ENCODE results near the gene APLP1. TPM values are rescaled to one million over a fixed set of nuclear protein-coding genes. Genes with fewer than 3 reads are reported as not detected.
"Not testable (repeated sequence)": the region's sequence is repeated elsewhere in the genome, so short reads cannot be mapped to it uniquely, and the experiment has no call there.

The APLP1 gene
- total RNA-seq (2.5 TPM), polyA plus RNA-seq (3.3 TPM)
- long read RNA-seq, donor 1 = 0 reads
- long read RNA-seq, donor 2 = 0 reads
- long read RNA-seq, donor 3 = 0 reads
- long read RNA-seq, donor 4, partial matches to known transcripts = 0 of 1 reads
- long read RNA-seq, donor 4, other reads (novel, unspliced or antisense) = 0 of 1 reads
- long read RNA-seq, donor 5, partial matches to known transcripts = 176 of 248 reads
- long read RNA-seq, donor 5, other reads (novel, unspliced or antisense) = 72 of 248 reads
- long read RNA-seq, donor 6 = 0 reads
- long read RNA-seq, donor 7 = 0 reads
- long read RNA-seq, donor 8 = 0 reads
- long read RNA-seq, donor 9, partial matches to known transcripts = 0 of 1 reads
- long read RNA-seq, donor 9, other reads (novel, unspliced or antisense) = 0 of 1 reads
- long read RNA-seq, donor 10, partial matches to known transcripts = 0 of 1 reads
- long read RNA-seq, donor 10, other reads (novel, unspliced or antisense) = 0 of 1 reads

DNA sequence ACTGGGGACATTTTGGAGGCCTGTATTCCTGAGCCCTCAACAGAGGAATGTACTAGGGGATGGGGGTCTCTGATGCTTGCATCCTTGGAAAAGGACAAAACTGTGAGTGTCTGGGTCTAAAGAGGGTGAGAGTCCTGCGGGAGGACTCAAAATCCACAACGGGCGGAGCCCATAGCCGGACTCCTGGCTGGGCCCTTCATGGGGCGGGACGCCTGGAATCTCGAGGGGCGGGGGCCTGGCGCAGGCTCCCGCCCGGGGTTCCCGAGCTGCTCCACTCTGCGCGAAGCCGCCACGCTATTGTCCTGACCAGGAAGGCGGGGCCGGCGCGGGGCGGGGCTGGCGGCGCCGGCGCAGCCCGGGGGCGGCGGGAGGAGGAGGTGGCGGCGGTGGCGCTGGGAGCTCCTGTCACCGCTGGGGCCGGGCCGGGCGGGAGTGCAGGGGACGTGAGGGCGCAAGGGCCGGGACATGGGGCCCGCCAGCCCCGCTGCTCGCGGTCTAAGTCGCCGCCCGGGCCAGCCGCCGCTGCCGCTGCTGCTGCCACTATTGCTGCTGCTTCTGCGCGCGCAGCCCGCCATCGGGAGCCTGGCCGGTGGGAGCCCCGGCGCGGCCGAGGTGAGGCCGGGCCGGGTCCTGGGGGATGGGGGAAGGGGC is at the start of gene APLP1:
APLP1 (plus strand) TSS at position 403 of the 651 bp plus-strand sequence; CDS start at position 466, 63 bp downstream.
- peaks cover 6 to 12% of the 10 kb centered on the region in 2 donors for H3K4me1 ChIP-seq (ENCODE audit: control insufficient read depth in 2 of 2, insufficient read depth in 2 of 2, low read length in 2 of 2)
- no peaks in the 10 kb centered on the region for H3K9me3 ChIP-seq (ENCODE audit: control insufficient read depth in 2 of 2, insufficient read depth in 1 of 2, low read length in 1 of 2)
- H3K36me3 ChIP-seq (ENCODE audit: control insufficient read depth in 2 of 2, insufficient read depth in 2 of 2, low read length in 1 of 2) = no peaks in the 10 kb centered on the region
- H3K27me3 ChIP-seq (ENCODE audit: control insufficient read depth in 2 of 2, insufficient read depth in 1 of 2, low read length in 1 of 2) = peaks cover 26 to 69% of the 10 kb centered on the region in 2 donors
- peak within 1 kb of the TSS in 1 of 2 donors; percentile 42 for H3K4me3 ChIP-seq (ENCODE audit: low read length in 2 of 2)
- no peak within 1 kb of the TSS for H3K27ac ChIP-seq (ENCODE audit: low read depth in 1 of 2, low read length in 1 of 2)
- 2% methylated on average over 60 of the region's 60 CpGs for WGBS
- peak in 1 of 9 donors; percentile 37 for DNase-seq (ENCODE audit: low read depth in 6 of 9, low spot score in 9 of 9)

DNA sequence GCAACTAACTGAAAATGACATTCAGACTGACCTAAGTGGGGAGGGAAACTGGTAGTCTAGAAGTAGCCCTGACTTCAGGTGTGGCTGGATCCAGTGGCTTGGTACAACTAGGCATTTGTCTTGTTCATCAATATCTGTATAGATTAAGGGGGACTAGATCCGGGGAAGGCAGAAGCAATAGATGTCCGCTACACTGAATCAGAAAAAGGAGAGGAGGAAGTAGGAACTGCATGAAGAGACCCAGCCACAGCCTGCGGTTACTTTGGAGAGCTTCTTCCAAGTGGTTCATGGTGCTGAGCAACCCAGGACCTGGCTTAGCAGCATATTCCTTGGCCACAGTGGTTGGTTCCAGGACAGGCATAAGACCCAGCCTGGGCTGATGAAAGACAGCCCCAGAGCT is 45.8 kb upstream of the APLP1 start:
- no peaks in the 10 kb centered on the region for H3K9me3 ChIP-seq (ENCODE audit: control insufficient read depth in 2 of 2, insufficient read depth in 1 of 2, low read length in 1 of 2)
- no peak overlapping the region for H3K27ac ChIP-seq (ENCODE audit: low read depth in 1 of 2, low read length in 1 of 2)
- no peaks in the 10 kb centered on the region for H3K27me3 ChIP-seq (ENCODE audit: control insufficient read depth in 2 of 2, insufficient read depth in 1 of 2, low read length in 1 of 2)
- 64% methylated on average over 3 of the region's 3 CpGs for WGBS
- DNase-seq (ENCODE audit: low read depth in 6 of 9, low spot score in 9 of 9) = no peak
- H3K4me1 ChIP-seq (ENCODE audit: control insufficient read depth in 2 of 2, insufficient read depth in 2 of 2, low read length in 2 of 2) = no peaks in the 10 kb centered on the region
- no peaks in the 10 kb centered on the region for H3K36me3 ChIP-seq (ENCODE audit: control insufficient read depth in 2 of 2, insufficient read depth in 2 of 2, low read length in 1 of 2)
- H3K4me3 ChIP-seq (ENCODE audit: low read length in 2 of 2) = no peak overlapping the region

DNA sequence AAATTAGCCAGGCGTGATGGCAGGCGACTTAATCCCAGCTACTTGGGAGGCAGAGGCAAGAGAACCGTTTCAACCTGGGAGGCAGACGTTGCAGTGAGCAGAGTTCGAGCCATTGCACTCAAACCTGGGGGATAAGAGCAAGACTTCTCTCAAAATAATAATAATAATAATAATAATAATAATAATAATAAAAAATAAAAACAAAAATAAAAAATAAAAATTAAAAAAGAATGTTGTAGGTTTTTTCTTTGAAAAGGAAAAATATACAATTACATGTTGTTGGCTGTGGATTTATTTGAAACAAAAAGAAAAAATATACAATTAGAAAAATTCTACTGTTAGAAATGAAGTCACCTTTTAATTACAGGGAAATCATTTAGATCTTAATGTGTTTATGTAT is 44.2 kb upstream of the APLP1 start:
- no peak overlapping the region for H3K4me3 ChIP-seq (ENCODE audit: low read length in 2 of 2)
- no peak overlapping the region for H3K27ac ChIP-seq (ENCODE audit: low read depth in 1 of 2, low read length in 1 of 2)
- H3K9me3 ChIP-seq (ENCODE audit: control insufficient read depth in 2 of 2, insufficient read depth in 1 of 2, low read length in 1 of 2) = no peaks in the 10 kb centered on the region
- H3K27me3 ChIP-seq (ENCODE audit: control insufficient read depth in 2 of 2, insufficient read depth in 1 of 2, low read length in 1 of 2) = no peaks in the 10 kb centered on the region
- H3K36me3 ChIP-seq (ENCODE audit: control insufficient read depth in 2 of 2, insufficient read depth in 2 of 2, low read length in 1 of 2) = no peaks in the 10 kb centered on the region
- no peaks in the 10 kb centered on the region for H3K4me1 ChIP-seq (ENCODE audit: control insufficient read depth in 2 of 2, insufficient read depth in 2 of 2, low read length in 2 of 2)
- whole genome bisulfite sequencing = 90% methylated on average over 5 of the region's 5 CpGs
- no peak for DNase-seq (ENCODE audit: low read depth in 6 of 9, low spot score in 9 of 9)

DNA sequence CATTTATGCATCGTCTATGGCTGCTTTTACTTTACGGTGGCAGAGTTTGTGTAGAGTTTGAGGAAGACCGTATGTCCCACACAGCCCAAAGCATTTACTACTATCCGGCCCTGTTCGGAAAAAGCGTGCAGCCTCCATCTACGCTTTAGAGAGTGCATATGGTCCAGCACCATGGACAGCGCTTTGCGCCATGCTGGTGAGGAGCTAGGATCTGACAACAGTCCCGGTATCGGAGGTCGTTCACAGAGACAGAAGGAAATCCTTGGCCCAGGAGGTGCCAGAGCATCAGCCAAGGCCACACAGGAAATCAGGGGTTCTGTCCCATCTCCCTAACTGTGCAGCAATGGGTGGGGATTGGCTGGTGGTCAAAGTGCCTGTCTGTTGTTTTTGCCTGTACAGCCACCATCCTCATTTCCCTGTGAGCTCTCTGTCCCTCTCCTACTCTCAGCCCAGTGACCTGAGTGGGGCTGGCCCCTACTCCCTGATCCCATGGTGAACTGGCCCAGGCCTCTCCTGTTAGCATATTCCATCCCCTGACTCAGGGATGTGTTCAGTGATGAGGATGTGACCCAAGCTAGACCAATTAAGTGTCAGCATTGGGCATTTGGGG is 39.6 kb upstream of the APLP1 start:
- DNase-seq (ENCODE audit: low read depth in 6 of 9, low spot score in 9 of 9) = peak; percentile 38 to 79 (median 64)
- 18% methylated on average over 12 of the region's 12 CpGs for WGBS
- H3K27ac ChIP-seq (ENCODE audit: low read depth in 1 of 2, low read length in 1 of 2) = no peak overlapping the region
- H3K9me3 ChIP-seq (ENCODE audit: control insufficient read depth in 2 of 2, insufficient read depth in 1 of 2, low read length in 1 of 2) = no peaks in the 10 kb centered on the region
- H3K36me3 ChIP-seq (ENCODE audit: control insufficient read depth in 2 of 2, insufficient read depth in 2 of 2, low read length in 1 of 2) = no peaks in the 10 kb centered on the region
- H3K4me1 ChIP-seq (ENCODE audit: control insufficient read depth in 2 of 2, insufficient read depth in 2 of 2, low read length in 2 of 2) = no peaks in the 10 kb centered on the region
- no peak overlapping the region for H3K4me3 ChIP-seq (ENCODE audit: low read length in 2 of 2)
- no peaks in the 10 kb centered on the region for H3K27me3 ChIP-seq (ENCODE audit: control insufficient read depth in 2 of 2, insufficient read depth in 1 of 2, low read length in 1 of 2)

DNA sequence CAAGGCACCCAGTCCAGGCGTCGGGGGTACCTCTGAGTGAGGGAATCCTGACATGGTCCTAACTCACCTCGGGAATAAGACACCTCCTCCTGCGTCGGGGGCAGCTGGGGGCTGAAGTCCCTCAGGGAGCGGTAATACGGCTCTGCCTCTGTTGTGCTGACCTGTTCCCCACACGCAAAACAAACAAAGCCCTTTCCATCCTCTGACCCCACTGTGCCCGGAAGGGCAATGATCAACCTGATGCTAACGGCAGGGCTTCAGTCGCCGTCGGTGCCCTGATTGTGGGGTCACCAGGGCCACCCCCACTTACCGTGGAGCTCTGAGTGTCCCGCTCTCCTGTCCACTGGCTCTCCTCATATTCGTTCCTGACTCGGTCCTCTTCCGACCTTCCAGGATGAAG is 37.4 kb upstream of the APLP1 start:
- DNase-seq (ENCODE audit: low read depth in 6 of 9, low spot score in 9 of 9) = no peak
- 88% methylated on average over 18 of the region's 18 CpGs for WGBS
- H3K36me3 ChIP-seq (ENCODE audit: control insufficient read depth in 2 of 2, insufficient read depth in 2 of 2, low read length in 1 of 2) = no peaks in the 10 kb centered on the region
- no peak overlapping the region for H3K4me3 ChIP-seq (ENCODE audit: low read length in 2 of 2)
- no peak overlapping the region for H3K27ac ChIP-seq (ENCODE audit: low read depth in 1 of 2, low read length in 1 of 2)
- no peaks in the 10 kb centered on the region for H3K4me1 ChIP-seq (ENCODE audit: control insufficient read depth in 2 of 2, insufficient read depth in 2 of 2, low read length in 2 of 2)
- H3K9me3 ChIP-seq (ENCODE audit: control insufficient read depth in 2 of 2, insufficient read depth in 1 of 2, low read length in 1 of 2) = no peaks in the 10 kb centered on the region
- no peaks in the 10 kb centered on the region for H3K27me3 ChIP-seq (ENCODE audit: control insufficient read depth in 2 of 2, insufficient read depth in 1 of 2, low read length in 1 of 2)

DNA sequence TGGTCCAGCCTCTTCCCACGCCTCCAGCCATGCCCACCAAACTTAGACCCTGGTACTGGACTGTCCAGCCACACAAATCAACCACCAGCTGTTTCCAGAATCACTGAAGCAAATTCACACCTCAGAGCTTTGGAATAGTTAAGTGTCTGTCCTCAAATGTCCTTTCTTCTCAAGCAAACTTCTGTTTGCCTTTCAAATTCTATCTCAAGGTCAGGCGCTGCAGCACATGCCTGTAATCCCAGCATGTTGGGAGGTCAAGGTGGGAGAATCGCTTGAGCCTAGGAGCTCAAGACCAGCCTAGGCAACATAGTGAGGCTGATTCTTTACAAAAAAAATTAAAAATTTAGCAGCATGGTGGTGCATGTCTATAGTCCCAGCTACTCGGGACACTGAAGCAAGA is 36.3 kb upstream of the APLP1 start:
- no peak for DNase-seq (ENCODE audit: low read depth in 6 of 9, low spot score in 9 of 9)
- Histone ChIP-seq H3K9me3 (ENCODE audit: control insufficient read depth in 2 of 2, insufficient read depth in 1 of 2, low read length in 1 of 2) (no peaks in the 10 kb centered on the region), H3K27ac (ENCODE audit: low read depth in 1 of 2, low read length in 1 of 2) (no peak overlapping the region), H3K36me3 (ENCODE audit: control insufficient read depth in 2 of 2, insufficient read depth in 2 of 2, low read length in 1 of 2) (no peaks in the 10 kb centered on the region), H3K4me3 (ENCODE audit: low read length in 2 of 2) (no peak overlapping the region), H3K27me3 (ENCODE audit: control insufficient read depth in 2 of 2, insufficient read depth in 1 of 2, low read length in 1 of 2) (no peaks in the 10 kb centered on the region), H3K4me1 (ENCODE audit: control insufficient read depth in 2 of 2, insufficient read depth in 2 of 2, low read length in 2 of 2) (no peaks in the 10 kb centered on the region)
- WGBS = 87% methylated on average over 4 of the region's 4 CpGs

DNA sequence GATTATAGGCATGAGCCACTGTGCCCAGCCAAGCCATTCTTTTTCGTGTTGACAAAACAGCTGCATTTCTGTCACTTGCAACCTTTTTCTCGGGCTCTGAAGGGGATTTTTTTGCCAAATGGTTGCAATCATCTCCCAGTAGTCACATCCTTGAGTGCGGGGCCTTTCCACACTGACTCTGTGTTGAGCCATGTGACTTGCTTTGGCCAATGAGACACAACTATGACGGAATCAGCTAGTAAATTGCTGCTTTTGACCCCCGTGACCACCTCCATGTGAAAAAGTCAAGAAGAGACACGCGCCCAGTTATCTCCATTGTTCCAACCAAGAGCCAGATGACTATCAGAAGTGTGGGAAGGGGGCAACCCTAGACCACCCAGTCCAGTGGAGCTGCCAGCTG is 34.4 kb upstream of the APLP1 start:
- WGBS = 66% methylated on average over 7 of the region's 7 CpGs

DNA sequence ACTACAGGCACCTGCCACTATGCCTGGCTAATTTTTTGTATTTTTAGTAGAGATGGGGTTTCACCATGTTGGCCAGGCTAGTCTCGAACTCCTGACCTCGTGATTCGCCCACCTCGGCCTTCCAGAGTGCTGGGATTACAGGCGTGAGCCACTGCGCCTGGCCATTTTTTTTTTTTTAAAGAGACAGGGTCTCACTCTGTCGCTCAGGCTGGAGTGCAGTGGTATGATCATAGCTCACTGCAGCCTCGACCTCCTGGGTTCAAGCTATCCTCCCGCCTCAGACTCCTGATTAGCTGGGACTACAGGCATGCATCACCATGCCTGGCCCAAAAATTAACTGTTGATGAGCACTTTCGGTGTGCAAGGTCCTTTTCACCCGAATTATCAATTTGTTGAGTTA is 32.3 kb upstream of the APLP1 start:
- H3K4me3 ChIP-seq (ENCODE audit: low read length in 2 of 2); H3K9me3 ChIP-seq (ENCODE audit: control insufficient read depth in 2 of 2, insufficient read depth in 1 of 2, low read length in 1 of 2): not testable (repeated sequence)

More for the DNA sequence above, 34.4 kb upstream of the APLP1 start:
- no peak for DNase-seq (ENCODE audit: low read depth in 6 of 9, low spot score in 9 of 9)
- Histone ChIP-seq H3K4me1 (ENCODE audit: control insufficient read depth in 2 of 2, insufficient read depth in 2 of 2, low read length in 2 of 2) (no peaks in the 10 kb centered on the region), H3K36me3 (ENCODE audit: control insufficient read depth in 2 of 2, insufficient read depth in 2 of 2, low read length in 1 of 2) (no peaks in the 10 kb centered on the region), H3K27me3 (ENCODE audit: control insufficient read depth in 2 of 2, insufficient read depth in 1 of 2, low read length in 1 of 2) (no peaks in the 10 kb centered on the region), H3K9me3 (ENCODE audit: control insufficient read depth in 2 of 2, insufficient read depth in 1 of 2, low read length in 1 of 2) (no peaks in the 10 kb centered on the region), H3K4me3 (ENCODE audit: low read length in 2 of 2) (no peak overlapping the region), H3K27ac (ENCODE audit: low read depth in 1 of 2, low read length in 1 of 2) (no peak overlapping the region)

More for the DNA sequence above, 32.3 kb upstream of the APLP1 start:
- H3K27ac ChIP-seq (ENCODE audit: low read depth in 1 of 2, low read length in 1 of 2); H3K27me3 ChIP-seq (ENCODE audit: control insufficient read depth in 2 of 2, insufficient read depth in 1 of 2, low read length in 1 of 2); H3K4me1 ChIP-seq (ENCODE audit: control insufficient read depth in 2 of 2, insufficient read depth in 2 of 2, low read length in 2 of 2); DNase-seq (ENCODE audit: low read depth in 6 of 9, low spot score in 9 of 9); H3K36me3 ChIP-seq (ENCODE audit: control insufficient read depth in 2 of 2, insufficient read depth in 2 of 2, low read length in 1 of 2): not testable (repeated sequence)
- WGBS = 70% methylated on average over 11 of the region's 11 CpGs

Data from thymus (tissue), 14 donors.